GM10847 (cell line): ENCODE data around the gene SLC31A2.

Experiments
- POLR2A ChIP-seq: IDR thresholded peaks from 2 replicates; pipeline ENCODE4 v1.6.1; 2011; ENCODE audit not compliant: insufficient read length; ENCODE audit errors: extremely low read depth

The SLC31A2 gene

GRCh38 chr9:113178087-113178486, 27.3 kb downstream of the SLC31A2 start:
- TF ChIP-seq POLR2A = no peak

- no peak for TF ChIP-seq POLR2A
These were observed 29.0 kb downstream of the SLC31A2 start for GRCh38 chr9:113179839-113180238.

GRCh38 chr9:113181165-113181564, 30.4 kb downstream of the SLC31A2 start:
- no peak for TF ChIP-seq POLR2A

GRCh38 chr9:113183956-113184488, 33.2 kb downstream of the SLC31A2 start:
- TF ChIP-seq POLR2A = no peak

- no peak for TF ChIP-seq POLR2A
These were observed 33.7 kb downstream of the SLC31A2 start for GRCh38 chr9:113184539-113184938.

GRCh38 chr9:113185271-113185670, 34.5 kb downstream of the SLC31A2 start:
- no peak for TF ChIP-seq POLR2A

- TF ChIP-seq POLR2A = no peak
These were observed 35.4 kb downstream of the SLC31A2 start for GRCh38 chr9:113186137-113186755.

GRCh38 chr9:113187929-113188595, 37.3 kb downstream of the SLC31A2 start:
- TF ChIP-seq POLR2A = no peak

GRCh38 chr9:113192455-113192854, 41.6 kb downstream of the SLC31A2 start:
- TF ChIP-seq POLR2A = no peak

- TF ChIP-seq POLR2A = no peak
These were observed 49.0 kb downstream of the SLC31A2 start for GRCh38 chr9:113199683-113200329.

GRCh38 chr9:113205432-113205831, 54.6 kb downstream of the SLC31A2 start:
- no peak for TF ChIP-seq POLR2A

- TF ChIP-seq POLR2A = no peak
These were observed 55.1 kb downstream of the SLC31A2 start for GRCh38 chr9:113205861-113206260.

- no peak for TF ChIP-seq POLR2A
These were observed 60.0 kb downstream of the SLC31A2 start for GRCh38 chr9:113210815-113211214.
